NCI-H748 treated with DMSO at 0.1 percent for 48 hours (cell line): ENCODE data around the gene NPHP1.
"Not testable (repeated sequence)": the region's sequence is repeated elsewhere in the genome, so short reads cannot be mapped to it uniquely, and the experiment has no call there.

Source experiments
- DNase-seq: peaks from one replicate; lab custom pipeline; 2025; lab: John Stamatoyannopoulos, UW

The NPHP1 gene

GRCh38 chr2:110204408-110205385 is at the start of gene NPHP1:
TSS of gene NPHP1 (minus strand) at chr2:110205013. CDS start at chr2:110204968, 45 bp downstream.
- DNase-seq: peak; percentile 23

- DNase-seq: not testable (repeated sequence)
Observed at GRCh38 chr2:110248081-110248795, 43.4 kb upstream of the NPHP1 start.

GRCh38 chr2:110245488-110246435 is 40.9 kb upstream of the NPHP1 start:
- not testable (repeated sequence) for DNase-seq

GRCh38 chr2:110243283-110243682 is 38.5 kb upstream of the NPHP1 start:
- not testable (repeated sequence) for DNase-seq

- DNase-seq: not testable (repeated sequence)
Observed at GRCh38 chr2:110234514-110234913, 29.7 kb upstream of the NPHP1 start.

GRCh38 chr2:110229886-110230285 is 25.1 kb upstream of the NPHP1 start:
- not testable (repeated sequence) for DNase-seq

GRCh38 chr2:110222626-110223025 is 17.8 kb upstream of the NPHP1 start:
- DNase-seq: not testable (repeated sequence)

GRCh38 chr2:110221938-110222337 is 17.1 kb upstream of the NPHP1 start:
- DNase-seq: no peak

GRCh38 chr2:110220190-110220564 is 15.4 kb upstream of the NPHP1 start:
- DNase-seq: no peak

- DNase-seq: no peak
Observed at GRCh38 chr2:110219496-110220189, 14.8 kb upstream of the NPHP1 start.

- DNase-seq: not testable (repeated sequence)
Observed at GRCh38 chr2:110218889-110219288, 14.1 kb upstream of the NPHP1 start.

- DNase-seq: no peak
Observed at GRCh38 chr2:110216803-110217202, 12.0 kb upstream of the NPHP1 start.

- DNase-seq: no peak
Observed at GRCh38 chr2:110216199-110216598, 11.4 kb upstream of the NPHP1 start.

GRCh38 chr2:110215566-110216158 is 10.8 kb upstream of the NPHP1 start:
- DNase-seq: no peak

- no peak for DNase-seq
Observed at GRCh38 chr2:110215091-110215490, 10.3 kb upstream of the NPHP1 start.

GRCh38 chr2:110213522-110213921 is 8.7 kb upstream of the NPHP1 start:
- DNase-seq: not testable (repeated sequence)

- DNase-seq: peak; percentile 34
Observed at GRCh38 chr2:110211938-110212858, 7.4 kb upstream of the NPHP1 start, which contains the start of gene MTLN. TSS of gene MTLN (minus strand) at chr2:110212547. CDS start at chr2:110212525, 22 bp downstream.

- DNase-seq: no peak
Observed at GRCh38 chr2:110205660-110206455, 1.0 kb upstream of the NPHP1 start.

GRCh38 chr2:110198016-110198415 is 6.8 kb downstream of the NPHP1 start:
- no peak for DNase-seq
